ENCODE data around the gene DCAF5.
A peak's percentile ranks its signal among the peaks of the same experiment; 100 is the strongest.

The DCAF5 gene

DNA sequence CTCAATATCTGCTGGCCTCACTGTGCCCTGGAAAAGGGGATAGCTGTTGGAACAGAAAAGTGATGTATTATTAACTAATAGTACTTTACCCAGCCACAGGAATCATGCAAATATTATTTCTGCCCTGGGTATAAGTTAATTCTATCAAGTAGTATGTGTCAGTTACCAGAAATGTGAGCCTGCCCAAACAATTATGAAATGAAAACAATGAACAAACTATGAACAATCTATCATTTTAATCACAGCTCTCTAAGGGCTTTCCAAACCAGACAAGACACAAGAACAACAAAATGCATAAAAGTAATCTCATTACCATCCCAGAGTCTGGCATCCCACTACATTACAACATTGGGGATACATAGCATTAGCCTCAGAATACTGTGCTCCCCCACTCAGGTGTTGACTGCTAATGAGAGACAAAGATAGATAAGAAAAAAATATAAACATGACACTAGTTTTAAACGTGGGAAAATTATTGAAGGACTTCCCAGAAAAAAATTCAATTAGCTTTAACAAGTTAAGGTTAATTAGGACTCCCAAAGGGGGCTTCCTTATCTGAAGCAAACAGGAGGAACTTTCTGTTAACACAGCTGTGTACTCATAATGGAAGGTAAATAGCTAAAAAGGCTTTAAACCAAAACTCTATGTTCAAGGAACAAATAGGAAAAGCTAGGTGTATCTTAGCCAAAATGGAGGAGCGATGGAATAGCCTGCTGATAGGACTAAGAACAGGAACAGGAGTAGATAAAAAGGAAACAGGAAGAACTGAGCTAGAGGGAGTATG is 3.3 kb downstream of the DCAF5 start:
- DNase-seq, result no peak

DNA sequence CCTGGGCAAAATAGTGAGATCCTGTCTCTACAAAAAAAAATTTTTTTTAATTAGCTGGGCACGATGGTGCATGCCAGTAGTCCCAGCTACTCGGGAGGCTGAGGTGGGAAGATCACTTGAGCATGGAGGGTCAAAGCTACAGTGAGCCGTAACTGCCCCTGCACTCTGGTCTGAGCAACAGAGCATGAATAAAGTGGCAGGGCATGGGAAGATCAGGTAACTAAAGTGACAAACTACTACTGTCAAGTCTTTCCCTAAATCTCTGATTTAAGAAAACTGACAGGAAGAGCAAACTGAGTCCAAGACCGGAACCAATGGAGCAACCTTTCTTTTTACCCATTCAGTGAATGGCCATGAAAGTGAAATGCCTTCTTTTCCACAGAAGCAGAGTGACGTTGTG is 10.8 kb downstream of the DCAF5 start:
- DNase-seq, result no peak

DNA sequence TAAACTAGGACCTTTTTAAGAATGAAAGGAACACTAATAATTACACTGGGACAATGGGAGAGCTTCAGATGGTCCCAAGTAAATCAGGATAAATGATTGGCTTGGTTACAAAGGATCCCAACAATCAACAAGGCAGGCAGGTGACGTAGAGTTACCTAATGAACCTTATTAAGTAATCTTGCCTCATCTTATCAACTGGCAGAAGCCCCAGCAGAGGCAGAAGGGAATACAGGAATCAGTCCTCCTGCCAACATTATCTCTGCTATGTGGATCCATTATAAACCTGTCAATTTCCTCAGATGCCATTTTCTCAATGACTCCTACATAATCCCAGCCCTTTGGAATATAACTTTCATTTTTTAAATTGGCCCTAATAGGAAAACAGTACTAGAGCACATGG is 11.4 kb downstream of the DCAF5 start:
- no peak for DNase-seq

DNA sequence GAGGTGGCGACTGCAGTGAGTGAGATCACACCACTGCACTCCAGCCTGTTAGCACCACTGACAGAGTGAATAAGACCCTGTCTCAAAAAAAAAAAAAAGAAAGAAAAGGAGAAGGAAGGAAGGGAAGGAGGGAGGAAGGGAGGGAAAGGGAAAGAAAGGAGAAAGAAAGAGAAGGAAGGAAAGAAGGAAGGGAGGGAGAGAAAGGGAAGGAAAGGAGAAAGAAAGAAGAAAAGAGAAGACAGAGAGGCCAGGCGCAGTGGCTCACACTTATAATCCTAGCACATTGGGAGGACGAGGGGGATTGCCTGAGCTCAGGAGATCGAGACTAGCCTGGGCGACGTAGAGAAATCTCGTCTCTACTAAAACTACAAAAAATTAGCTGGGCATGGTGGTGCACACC is 13.2 kb downstream of the DCAF5 start:
- DNase-seq, result no peak

DNA sequence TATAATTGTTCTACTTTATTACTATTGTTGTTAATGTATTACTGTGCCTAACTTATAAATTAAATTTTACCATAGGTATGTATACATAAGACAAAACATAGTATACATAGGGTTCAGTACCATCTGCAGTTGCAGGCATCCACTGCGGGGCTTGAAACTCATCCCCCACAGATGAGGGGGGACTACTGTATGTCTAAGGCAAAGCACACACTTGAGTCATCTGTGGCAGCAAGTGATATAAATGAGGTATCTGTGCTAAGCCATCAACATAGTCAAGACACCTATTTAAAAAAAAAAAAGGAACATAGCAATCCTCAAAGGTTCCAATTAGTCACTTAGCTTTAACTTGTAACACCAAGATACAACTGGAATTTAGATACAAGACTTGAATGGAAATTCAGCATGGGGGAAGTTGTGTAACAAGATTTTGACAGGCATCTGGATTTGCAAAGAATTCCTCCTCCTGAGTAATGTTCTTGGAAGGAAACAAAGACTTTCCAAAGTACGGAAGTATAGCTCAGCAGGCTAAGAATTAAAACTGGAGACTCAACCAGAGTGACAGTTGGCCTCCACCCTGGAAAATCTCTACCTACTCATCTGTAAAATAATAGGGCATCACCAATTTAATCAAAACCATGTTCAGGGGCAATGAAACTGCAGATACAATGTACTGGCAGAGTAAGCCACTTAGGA is 14.9 kb downstream of the DCAF5 start:
- no peak for DNase-seq

DNA sequence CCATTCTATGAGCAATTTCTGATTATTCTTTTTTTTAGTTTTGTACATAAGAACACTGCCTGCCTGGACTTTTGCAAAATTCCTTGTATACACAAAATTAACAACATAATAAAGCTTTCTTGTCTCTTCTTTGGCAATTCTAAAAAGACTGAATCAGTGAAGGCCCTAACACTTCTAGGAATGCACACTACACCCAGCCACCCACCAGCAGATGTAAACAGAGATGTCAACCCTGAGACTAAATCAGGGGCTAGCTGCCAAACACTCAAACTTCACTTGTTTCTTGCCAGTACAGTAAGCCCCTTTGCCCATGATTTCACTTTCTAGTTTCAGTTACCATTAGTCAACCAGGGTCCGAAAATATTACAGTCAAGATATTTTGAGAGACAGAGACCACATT is 15.5 kb downstream of the DCAF5 start:
- no peak for DNase-seq

DNA sequence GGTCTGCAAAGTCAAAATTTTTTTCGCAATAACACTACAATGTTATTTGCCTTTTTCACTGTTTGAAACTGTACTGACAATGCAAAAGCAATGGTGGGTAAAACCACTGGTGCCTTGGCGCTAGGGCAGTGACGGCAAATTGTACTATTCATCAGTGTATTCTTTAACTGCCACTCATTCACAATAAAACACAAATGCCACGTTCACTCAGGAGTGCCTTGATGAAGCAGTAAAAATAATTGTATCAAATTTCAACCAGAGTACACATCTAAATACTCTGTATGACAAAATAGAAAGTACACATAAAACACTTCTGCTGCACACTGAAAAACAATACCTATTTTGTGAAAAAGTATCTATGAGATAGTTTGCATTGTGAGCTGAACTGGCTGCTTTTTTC is 17.8 kb downstream of the DCAF5 start:
- no peak for DNase-seq

DNA sequence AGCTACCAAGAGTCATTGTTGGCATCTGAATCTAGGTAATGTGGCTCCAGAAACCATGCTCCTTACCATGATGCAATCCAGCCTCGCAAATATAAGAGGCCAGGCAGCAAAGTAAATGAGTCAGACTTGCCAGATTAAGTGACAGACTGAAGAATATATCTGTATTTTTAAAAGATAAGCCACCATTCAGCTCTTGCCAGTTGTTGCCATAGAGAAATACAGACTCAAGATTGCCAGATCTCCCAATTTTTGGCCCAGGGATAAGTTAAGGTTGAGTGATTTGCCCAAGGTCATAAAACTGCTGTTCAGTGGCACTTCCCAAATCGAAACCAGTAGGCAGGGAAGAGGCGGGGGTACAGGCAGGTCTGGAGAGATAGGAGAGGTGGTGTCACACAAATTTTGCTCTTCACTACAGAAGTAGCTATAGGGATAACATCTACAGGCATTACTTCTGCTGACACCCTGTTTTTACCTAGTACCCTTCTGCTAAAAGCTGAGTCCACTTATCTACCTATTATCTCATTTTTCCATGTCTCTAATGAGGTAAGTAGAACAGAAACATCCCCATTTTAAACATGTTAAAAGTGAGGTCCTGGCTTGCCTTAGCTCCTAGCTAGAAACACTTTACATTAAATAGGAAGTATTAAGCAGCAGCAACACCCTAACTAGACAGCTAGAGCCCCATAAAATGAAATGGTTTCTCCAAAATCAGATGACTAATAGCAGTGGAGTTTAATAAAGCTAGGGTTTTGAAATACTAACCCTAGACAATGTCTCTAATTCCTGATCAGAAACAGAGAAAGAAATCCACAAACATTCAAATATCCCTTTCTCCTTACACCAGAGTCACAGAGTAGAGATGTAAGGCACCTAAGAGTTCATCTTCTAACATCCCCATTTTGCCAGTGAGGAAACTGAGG is 19.5 kb downstream of the DCAF5 start:
- DNase-seq, result no peak

DNA sequence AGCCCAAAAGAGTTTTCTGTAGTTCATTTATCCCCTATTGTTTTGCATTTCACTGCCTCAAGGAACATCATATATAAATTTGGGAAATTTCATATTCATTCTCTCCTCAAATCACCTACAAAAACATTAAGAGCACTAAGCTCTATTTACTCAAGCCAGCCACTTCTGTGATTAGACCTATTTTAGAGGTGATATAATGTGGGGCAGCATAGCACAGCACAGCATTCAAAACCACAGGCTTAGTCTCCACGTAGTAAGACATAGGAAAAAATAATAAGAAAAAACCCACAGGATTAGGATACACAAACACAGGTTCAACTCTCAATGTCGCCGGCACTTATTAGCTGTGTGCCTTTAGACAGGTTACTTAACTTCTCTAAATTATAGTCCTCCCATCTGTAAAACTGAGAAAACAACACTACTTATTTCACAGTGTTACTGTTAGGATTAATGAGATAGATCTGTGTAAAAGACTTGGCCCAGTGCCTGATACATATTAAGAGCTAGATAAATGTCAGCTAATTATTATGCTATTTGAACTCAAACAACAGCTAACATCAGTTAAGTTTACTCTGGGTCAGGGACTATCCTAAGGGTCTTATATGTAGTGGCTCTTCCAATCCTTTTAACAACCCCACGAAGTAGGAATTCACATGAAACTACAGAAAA is 20.3 kb downstream of the DCAF5 start:
- no peak for DNase-seq

DNA sequence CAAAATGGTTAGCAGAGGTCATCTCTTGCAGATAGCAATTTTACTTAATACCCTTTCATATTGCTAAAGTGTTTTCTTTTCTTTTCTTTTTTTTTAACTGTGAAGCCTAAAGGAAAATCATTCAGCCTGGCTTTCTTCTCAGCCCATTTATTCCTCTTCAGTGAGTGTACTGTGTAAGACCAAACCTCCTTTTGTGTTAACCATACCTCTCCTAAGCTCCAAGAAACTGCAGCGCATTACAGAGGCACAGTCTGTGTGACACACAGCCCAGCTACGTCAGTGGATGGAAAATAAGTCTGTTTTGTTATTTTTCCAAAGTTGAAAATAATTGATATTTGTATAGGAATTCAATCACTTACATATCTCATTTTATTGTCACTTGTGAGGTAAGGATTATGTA is 21.7 kb downstream of the DCAF5 start:
- no peak for DNase-seq

DNA sequence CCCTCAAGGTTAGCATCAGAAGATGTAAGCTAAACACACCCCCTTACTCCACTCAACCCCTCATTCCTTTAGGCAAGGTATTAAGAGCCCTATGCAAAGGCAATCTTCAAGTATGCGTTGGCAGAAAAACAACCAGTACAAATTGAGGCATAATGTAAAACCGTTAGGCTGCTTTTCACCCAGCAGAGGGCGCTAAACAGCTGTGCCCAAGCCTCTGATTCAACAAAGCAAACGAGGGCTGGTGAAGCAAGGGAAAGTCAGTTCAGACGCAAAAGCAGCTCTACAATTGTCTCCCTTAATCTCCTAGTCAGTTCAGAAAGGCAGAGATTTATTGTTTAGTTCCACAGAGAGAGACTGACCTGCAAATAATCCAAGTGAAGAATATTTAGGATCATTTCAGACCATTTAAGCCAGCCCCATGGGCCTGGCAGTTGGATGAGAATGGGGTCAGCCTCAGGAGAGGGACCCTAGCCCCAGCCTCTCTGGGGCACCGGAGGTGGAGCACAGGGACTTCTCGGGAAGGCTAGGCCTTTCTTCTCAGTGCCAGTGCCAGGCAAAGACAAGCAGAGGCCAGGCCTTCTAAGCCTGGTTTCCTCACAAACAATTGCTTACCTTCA is 23.5 kb downstream of the DCAF5 start:
- peak in 51 of 56 donors; percentile 2 to 86 (median 40) for DNase-seq

DNA sequence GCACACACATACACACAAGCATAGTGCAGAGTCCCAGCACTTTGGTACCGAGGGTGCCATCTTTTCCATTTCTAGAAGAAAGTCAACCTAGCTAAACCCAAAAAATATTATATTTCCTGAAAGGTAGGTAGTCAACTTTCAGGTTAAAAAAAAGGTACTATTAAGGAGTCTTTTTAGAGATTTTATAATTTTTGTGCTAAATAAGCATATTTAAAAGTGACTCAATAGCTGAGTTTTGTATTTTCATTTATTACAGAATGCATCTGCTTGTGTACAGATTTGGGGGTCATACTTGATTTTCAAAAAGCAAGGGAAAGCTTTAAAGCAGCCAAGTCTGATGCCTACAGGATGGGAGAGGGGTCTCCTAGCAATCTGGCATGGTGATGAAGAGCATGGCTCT is 34.6 kb downstream of the DCAF5 start:
- DNase-seq, result no peak

DNA sequence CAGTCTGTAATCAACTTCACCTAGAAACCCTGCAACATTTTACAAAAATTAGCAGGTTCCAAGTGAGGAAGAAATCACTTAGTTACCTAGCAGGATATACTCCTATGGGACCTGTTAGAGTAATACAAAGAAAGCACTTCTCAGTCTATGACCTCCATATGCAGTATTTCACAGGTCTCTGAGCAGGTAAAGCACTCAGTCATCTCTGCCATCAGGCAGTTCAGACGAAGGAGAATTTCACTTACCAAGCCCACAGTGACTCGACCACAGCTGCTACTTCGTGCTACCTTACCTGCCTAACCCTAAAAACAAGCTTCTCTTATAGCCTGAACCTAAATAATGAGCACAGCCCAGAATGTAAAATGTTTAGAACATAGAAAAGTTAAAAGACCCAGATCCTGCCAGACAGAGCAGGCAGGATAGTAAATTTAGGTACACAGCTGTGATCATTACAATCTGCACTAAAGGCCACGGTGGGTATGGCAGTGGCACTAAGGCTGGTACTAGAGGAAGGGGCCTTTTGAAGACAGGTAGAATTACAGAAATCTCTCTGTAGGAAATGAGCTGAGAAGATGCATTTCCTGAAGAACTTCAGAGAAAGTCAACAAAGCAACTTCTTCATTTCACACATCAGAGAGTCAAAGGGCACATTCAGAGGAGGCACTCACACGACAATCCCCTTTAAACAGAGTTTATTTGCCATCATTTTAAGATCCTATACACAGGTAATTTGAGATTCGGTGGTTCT is 35.7 kb downstream of the DCAF5 start:
- no peak for DNase-seq

DNA sequence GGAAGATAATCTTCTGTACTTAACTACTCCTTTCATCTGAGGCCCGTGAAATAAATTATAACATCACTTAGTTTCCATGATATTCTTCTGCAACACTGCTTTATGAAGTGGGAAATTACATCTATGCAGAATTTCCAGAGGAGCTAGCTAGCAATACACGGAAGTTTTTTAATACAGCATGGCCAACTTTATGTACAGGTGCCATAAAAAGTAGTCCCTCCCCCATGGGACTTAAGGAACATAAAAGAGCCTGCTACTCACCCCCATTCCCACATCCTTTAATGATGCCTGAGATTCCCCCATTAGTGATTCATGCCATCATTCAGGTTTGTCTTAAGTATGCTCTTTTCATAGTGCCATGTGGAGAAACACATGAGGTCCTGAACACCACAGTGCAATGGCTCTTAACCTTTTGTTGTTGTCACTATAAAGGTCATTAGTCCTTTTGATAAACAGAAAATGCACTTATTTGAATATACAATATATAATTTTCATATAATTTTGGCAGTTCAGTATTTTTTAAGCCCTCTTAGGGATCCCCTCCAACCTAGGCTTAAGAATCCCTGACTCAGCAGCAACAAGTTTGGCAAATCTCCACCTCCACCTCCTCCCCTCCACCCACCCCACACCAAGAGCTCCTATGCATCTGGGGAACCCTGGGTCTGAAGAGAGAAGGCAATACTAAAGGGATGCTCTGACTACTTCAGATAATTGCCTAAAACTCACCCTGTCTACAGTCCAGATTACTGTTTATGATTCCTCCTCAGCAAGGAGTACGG is 37.3 kb downstream of the DCAF5 start:
- DNase-seq, result no peak

DNA sequence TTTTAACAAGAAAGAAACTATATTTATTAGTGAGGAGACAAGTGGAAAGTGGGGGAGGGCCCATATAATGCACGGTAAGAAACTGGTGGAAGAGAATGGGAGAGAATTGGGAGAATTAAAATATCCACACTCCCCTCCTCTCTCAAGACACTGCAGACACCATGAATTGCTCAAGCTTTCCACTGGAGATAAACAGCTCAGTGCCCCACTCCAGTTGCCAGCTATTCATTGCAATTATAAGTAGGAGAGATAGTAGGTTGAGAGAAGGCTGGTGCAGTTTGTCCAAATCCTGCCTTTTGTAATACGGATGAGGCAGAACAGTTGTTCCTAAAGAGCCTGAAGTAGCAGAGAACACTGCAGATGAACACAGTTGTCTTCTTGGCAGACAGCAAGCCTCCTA is 38.2 kb downstream of the DCAF5 start:
- no peak for DNase-seq

DNA sequence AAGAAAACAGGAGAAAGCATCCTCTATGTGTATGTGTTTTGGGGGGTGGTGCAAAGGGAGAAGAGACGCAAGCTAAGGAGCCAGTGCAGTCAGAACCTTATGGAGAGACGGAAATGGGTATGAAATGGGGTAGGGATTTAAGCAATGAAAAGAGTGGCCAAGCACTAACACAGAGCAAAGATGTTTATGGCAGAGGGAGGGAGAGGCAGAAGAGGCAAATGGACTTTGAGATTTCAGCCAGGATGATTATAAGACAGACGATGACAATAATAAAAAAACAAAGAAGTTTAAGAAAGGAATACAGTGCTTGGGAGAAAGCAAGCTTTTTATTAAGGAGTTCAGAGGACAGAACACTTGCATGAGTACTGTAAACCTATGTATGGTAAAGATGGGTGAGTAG is 44.6 kb downstream of the DCAF5 start:
- no peak for DNase-seq

DNA sequence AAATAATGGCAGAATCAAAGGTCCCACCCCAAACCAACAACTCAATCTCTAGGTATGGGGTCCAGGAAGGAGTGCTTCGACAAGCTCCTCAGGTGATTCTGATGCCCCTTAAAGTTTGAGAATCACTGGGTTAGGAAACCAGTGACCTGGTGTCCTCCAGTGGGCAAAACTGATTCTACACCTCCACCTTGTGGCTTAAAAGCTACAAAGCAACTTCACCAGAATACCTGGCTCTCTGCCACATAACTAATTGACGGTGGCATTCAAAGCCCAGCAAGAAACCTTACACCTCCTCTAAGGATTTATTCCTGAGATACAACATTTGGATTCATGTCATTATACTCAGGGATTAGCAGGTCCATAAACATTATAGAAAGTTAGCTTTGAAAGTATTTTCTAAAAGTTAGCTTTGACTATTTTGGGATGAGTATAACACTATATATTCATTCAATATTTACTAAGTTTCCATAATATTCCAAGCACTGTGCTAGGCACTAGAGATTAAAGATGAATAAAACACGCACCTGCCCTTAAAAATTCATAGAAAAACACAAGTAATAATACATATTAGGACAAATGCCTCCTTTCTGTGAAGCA is 45.4 kb downstream of the DCAF5 start:
- DNase-seq, result peak in 2 of 56 donors; percentile 13 to 15

DNA sequence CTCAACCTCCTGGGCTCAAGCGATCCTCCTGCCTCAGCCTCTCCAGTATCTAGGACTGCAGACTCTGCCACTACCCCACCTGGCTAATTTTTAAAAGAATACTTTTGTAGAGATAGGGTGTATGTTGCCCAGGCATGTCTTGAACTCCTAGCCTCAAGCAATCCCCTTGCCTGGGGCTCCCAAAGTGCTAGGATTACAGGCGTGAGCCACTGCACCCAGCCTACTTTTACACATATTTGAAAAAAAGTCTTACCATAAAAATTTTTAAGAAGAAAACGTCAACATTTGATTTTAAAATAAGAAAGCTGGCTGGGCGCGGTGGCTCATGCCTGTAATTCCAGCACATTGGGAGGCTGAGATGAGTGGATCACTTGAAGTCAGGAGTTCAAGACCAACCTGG is 46.5 kb downstream of the DCAF5 start:
- no peak for DNase-seq

DNA sequence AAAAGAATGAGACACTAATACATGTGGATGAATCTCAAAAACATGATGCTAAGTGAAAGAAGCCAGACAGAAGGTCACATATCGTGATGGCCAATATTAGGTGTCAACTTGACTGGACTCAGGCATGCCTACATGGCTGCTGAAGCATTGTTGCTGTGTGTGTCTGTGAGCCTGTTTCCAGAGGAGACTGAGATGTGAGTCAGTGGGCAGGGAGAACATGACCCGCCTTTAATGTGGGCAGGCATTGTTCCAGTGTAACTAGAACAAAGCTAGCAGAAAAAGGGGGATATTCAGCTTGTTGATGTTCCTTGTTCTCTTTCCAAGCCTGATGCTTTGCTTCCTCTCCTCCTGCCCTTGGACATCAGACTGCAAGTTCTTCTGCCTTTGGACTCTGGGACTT is 47.6 kb downstream of the DCAF5 start:
- no peak for DNase-seq
